NT2/D1 (cell line): ENCODE measurements around the gene KRT13.

Experiments used
- SUZ12 ChIP-seq: IDR thresholded peaks from 2 replicates; pipeline ENCODE4 v1.6.1; 2011; ENCODE audit not compliant: insufficient read length, insufficient read depth; ENCODE audit errors: extremely low read depth
- YY1 ChIP-seq: IDR thresholded peaks from 2 replicates; pipeline ENCODE4 v1.6.1; 2011; ENCODE audit not compliant: insufficient read length, insufficient read depth
- ZNF274 ChIP-seq: IDR thresholded peaks from 2 replicates; pipeline ENCODE4 v1.6.1; 2011; ENCODE audit warnings: mild to moderate bottlenecking, low read depth, low read length

- no peak for TF ChIP-seq SUZ12
- no peak for TF ChIP-seq YY1
- no peak for TF ChIP-seq ZNF274
Measured at GRCh38 chr17:41521574-41522261, 16.3 kb upstream of the KRT13 start.
